Measurements from ENCODE around the gene FNDC3A. TPM values are rescaled to one million over a fixed set of nuclear protein-coding genes. Genes with fewer than 3 reads are reported as not detected.
A peak's percentile ranks its signal among the peaks of the same experiment; 100 is the strongest.

FNDC3A gene
- total and polyA plus RNA-seq, 2 experiments from 2014 or later: 19.5 to 50.4 TPM

GRCh38 chr13:49219647-49220035 is 243.9 kb downstream of the FNDC3A start:
- Histone ChIP-seq H3K27ac (no peak overlapping the region), H3K27me3 (replicated peaks; ENCODE audit: insufficient read depth) (peaks cover 65% of the 10 kb centered on the region), H3K79me2 (ENCODE audit: insufficient read depth) (no peaks in the 10 kb centered on the region), H3F3A (ENCODE audit: insufficient read depth) (0 out of 2 replicates have a peak, but pooled peaks cover 2% of the 10 kb centered on the region), H3K4me1 (ENCODE audit: insufficient read depth) (no peaks in the 10 kb centered on the region), H2AFZ (peak overlapping the region; percentile 56), H3K36me3 (ENCODE audit: low read depth) (no peaks in the 10 kb centered on the region), H4K20me1 (ENCODE audit: insufficient read depth) (no peaks in the 10 kb centered on the region), H3K9ac (no peak overlapping the region), H3K9me2 (ENCODE audit: insufficient read depth) (no peaks in the 10 kb centered on the region), H3K9me3 (ENCODE audit: low read depth) (no peaks in the 10 kb centered on the region), H3K4me3 (peak overlapping the region; percentile 52), H3K4me2 (ENCODE audit: unreplicated experiment) (no peak overlapping the region)
- DNase-seq: no peak
- peak; percentile 90 for TF ChIP-seq EZH2 (IDR thresholded peaks at IDR 0.05; ENCODE audit: insufficient read depth, poor library complexity, severe bottlenecking)
- TF ChIP-seq EZH2phosphoT487 (IDR thresholded peaks at IDR 0.05; ENCODE audit: insufficient read depth, low read depth): 0 out of 2 replicates have a peak, but pooled peaks have one; percentile 46
- in situ Hi-C loops (cut with MboI): no loop called here
- WGBS, 2 experiments (ENCODE audit: low coverage in 1 of 2, low lambda C conversion rate in 2 of 2, missing lambda C conversion rate in 2 of 2): 8 to 14% methylated on average over 16 to 17 of the region's 17 CpGs

DNA sequence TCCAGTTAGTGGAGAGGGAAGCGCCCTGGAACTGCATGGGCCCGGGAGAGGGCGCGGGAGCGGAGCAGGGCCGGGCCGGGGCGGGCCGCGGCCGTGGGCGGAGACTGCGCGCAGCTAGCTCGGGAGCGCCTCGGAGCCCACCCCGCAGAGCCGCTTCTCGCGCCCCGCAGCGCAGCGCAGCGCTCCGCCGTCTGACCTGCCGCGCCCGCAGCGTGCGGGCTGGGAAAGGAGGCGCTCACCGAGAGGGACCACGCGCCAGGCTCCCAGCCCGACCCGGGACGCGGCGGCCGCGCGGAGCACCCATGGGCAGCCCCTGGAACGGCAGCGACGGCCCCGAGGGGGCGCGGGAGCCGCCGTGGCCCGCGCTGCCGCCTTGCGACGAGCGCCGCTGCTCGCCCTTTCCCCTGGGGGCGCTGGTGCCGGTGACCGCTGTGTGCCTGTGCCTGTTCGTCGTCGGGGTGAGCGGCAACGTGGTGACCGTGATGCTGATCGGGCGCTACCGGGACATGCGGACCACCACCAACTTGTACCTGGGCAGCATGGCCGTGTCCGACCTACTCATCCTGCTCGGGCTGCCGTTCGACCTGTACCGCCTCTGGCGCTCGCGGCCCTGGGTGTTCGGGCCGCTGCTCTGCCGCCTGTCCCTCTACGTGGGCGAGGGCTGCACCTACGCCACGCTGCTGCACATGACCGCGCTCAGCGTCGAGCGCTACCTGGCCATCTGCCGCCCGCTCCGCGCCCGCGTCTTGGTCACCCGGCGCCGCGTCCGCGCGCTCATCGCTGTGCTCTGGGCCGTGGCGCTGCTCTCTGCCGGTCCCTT is 244.5 kb downstream of the FNDC3A start, which contains the start of gene MLNR:
Gene MLNR (plus strand): TSS at position 303 of the 820 bp plus-strand sequence. CDS start 0 bp downstream, at position 303.
- in situ Hi-C loops (cut with MboI): no loop called here
- DNase-seq: peak; percentile 52

DNA sequence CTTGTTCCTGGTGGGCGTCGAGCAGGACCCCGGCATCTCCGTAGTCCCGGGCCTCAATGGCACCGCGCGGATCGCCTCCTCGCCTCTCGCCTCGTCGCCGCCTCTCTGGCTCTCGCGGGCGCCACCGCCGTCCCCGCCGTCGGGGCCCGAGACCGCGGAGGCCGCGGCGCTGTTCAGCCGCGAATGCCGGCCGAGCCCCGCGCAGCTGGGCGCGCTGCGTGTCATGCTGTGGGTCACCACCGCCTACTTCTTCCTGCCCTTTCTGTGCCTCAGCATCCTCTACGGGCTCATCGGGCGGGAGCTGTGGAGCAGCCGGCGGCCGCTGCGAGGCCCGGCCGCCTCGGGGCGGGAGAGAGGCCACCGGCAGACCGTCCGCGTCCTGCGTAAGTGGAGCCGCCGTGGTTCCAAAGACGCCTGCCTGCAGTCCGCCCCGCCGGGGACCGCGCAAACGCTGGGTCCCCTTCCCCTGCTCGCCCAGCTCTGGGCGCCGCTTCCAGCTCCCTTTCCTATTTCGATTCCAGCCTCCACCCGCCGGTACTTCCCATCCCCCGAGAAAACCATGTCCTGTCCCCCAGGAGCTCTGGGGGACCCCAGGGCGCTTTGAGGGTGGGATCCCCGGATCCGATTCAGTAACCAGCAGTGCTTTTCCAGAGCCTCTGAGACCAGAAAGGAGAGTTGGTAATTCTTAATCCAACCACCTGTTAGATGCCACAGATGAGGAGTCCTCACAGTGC is 245.3 kb downstream of the FNDC3A start:
- no peaks in the 10 kb centered on the region for H3K4me1 ChIP-seq (ENCODE audit: insufficient read depth)
- peak overlapping the region; percentile 52 for H3K4me3 ChIP-seq
- H3K79me2 ChIP-seq (ENCODE audit: insufficient read depth): no peaks in the 10 kb centered on the region
- WGBS, 2 experiments (ENCODE audit: low coverage in 1 of 2, low lambda C conversion rate in 2 of 2, missing lambda C conversion rate in 2 of 2): 3 to 5% methylated on average over 45 to 63 of the region's 73 CpGs
- no peak overlapping the region for H3K27ac ChIP-seq
- no peaks in the 10 kb centered on the region for H3K9me3 ChIP-seq (ENCODE audit: low read depth)
- H3K9me2 ChIP-seq (ENCODE audit: insufficient read depth): no peaks in the 10 kb centered on the region
- DNase-seq: peak; percentile 53
- H3K4me2 ChIP-seq (ENCODE audit: unreplicated experiment): peak overlapping the region; percentile 40
- H3K9ac ChIP-seq: no peak overlapping the region
- H3F3A ChIP-seq (ENCODE audit: insufficient read depth): no peaks in the 10 kb centered on the region
- H2AFZ ChIP-seq: peak overlapping the region; percentile 56
- in situ Hi-C loops (cut with MboI): no loop called here
- H3K36me3 ChIP-seq (ENCODE audit: low read depth): no peaks in the 10 kb centered on the region
- H4K20me1 ChIP-seq (ENCODE audit: insufficient read depth): no peaks in the 10 kb centered on the region
- 0 out of 2 replicates have a peak, but pooled peaks have one; percentile 45 for TF ChIP-seq EZH2phosphoT487 (IDR thresholded peaks at IDR 0.05; ENCODE audit: insufficient read depth, low read depth)
- TF ChIP-seq EZH2 (IDR thresholded peaks at IDR 0.05; ENCODE audit: insufficient read depth, poor library complexity, severe bottlenecking): peak; percentile 66
- H3K27me3 ChIP-seq (replicated peaks; ENCODE audit: insufficient read depth): peaks cover 65% of the 10 kb centered on the region

More for the DNA sequence above, 244.5 kb downstream of the FNDC3A start, which contains the start of gene MLNR:
- H3K27me3 ChIP-seq (replicated peaks; ENCODE audit: insufficient read depth): peaks cover 65% of the 10 kb centered on the region
- H3K27ac ChIP-seq: no peak within 1 kb of the TSS
- H3K9ac ChIP-seq: no peak within 1 kb of the TSS
- 6 to 11% methylated on average over 66 to 83 of the region's 111 CpGs for WGBS, 2 experiments (ENCODE audit: low coverage in 1 of 2, low lambda C conversion rate in 2 of 2, missing lambda C conversion rate in 2 of 2)
- no peaks in the 10 kb centered on the region for H3K9me3 ChIP-seq (ENCODE audit: low read depth)
- no peaks in the 10 kb centered on the region for H3K9me2 ChIP-seq (ENCODE audit: insufficient read depth)
- TF ChIP-seq EZH2 (IDR thresholded peaks at IDR 0.05; ENCODE audit: insufficient read depth, poor library complexity, severe bottlenecking) (peak; percentile 26), EZH2phosphoT487 (IDR thresholded peaks at IDR 0.05; ENCODE audit: insufficient read depth, low read depth) (no peak)
- H3K36me3 ChIP-seq (ENCODE audit: low read depth): no peaks in the 10 kb centered on the region
- no peaks in the 10 kb centered on the region for H3K4me1 ChIP-seq (ENCODE audit: insufficient read depth)
- peak within 1 kb of the TSS; percentile 56 for H2AFZ ChIP-seq
- peak within 1 kb of the TSS; percentile 40 for H3K4me2 ChIP-seq (ENCODE audit: unreplicated experiment)
- H3K79me2 ChIP-seq (ENCODE audit: insufficient read depth): no peaks in the 10 kb centered on the region
- no peaks in the 10 kb centered on the region for H3F3A ChIP-seq (ENCODE audit: insufficient read depth)
- H4K20me1 ChIP-seq (ENCODE audit: insufficient read depth): no peaks in the 10 kb centered on the region
- peak within 1 kb of the TSS; percentile 52 for H3K4me3 ChIP-seq

DNA sequence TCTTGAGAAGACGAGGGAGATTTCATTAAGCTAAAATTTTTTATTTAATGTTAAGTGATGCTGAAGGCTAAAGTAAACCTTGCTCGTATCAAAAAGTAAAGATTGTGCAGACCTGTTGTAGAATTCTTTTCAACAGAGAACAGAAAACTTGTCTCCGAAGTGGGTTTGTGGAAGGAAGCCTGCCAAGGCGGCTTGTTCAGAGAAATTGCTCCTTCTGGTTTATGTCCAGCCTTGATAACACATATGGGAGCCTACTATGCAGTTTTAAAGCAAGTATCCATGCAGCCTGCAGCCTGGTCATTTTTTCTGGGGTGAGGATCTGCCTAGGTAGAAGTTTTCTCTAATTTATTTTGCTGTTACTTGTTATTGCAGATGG is 245.9 kb downstream of the FNDC3A start:
- H3K27me3 ChIP-seq (replicated peaks; ENCODE audit: insufficient read depth): peaks cover 65% of the 10 kb centered on the region
- TF ChIP-seq EZH2phosphoT487 (IDR thresholded peaks at IDR 0.05; ENCODE audit: insufficient read depth, low read depth) (no peak), EZH2 (IDR thresholded peaks at IDR 0.05; ENCODE audit: insufficient read depth, poor library complexity, severe bottlenecking) (no peak)
- H3K79me2 ChIP-seq (ENCODE audit: insufficient read depth): no peaks in the 10 kb centered on the region
- peak overlapping the region; percentile 52 for H3K4me3 ChIP-seq
- in situ Hi-C loops (cut with MboI): no loop called here
- H3K9me2 ChIP-seq (ENCODE audit: insufficient read depth): no peaks in the 10 kb centered on the region
- H3K9me3 ChIP-seq (ENCODE audit: low read depth): no peaks in the 10 kb centered on the region
- H3K27ac ChIP-seq: no peak overlapping the region
- 66 to 76% methylated on average over 4 of the region's 4 CpGs for WGBS, 2 experiments (ENCODE audit: low coverage in 1 of 2, low lambda C conversion rate in 2 of 2, missing lambda C conversion rate in 2 of 2)
- no peaks in the 10 kb centered on the region for H4K20me1 ChIP-seq (ENCODE audit: insufficient read depth)
- H3F3A ChIP-seq (ENCODE audit: insufficient read depth): no peaks in the 10 kb centered on the region
- H3K4me1 ChIP-seq (ENCODE audit: insufficient read depth): no peaks in the 10 kb centered on the region
- H3K4me2 ChIP-seq (ENCODE audit: unreplicated experiment): no peak overlapping the region
- DNase-seq: no peak
- H3K9ac ChIP-seq: no peak overlapping the region
- H2AFZ ChIP-seq: 0 out of 2 replicates have a peak overlapping the region, but pooled peaks have one; percentile 56
- no peaks in the 10 kb centered on the region for H3K36me3 ChIP-seq (ENCODE audit: low read depth)
